GM18951 (cell line): ENCODE data around the gene TP53AIP1.

Source experiments
- POLR2A ChIP-seq: IDR thresholded peaks from 4 replicates; pipeline ENCODE4 v1.6.1; 2011; ENCODE audit warnings: mild to moderate bottlenecking; ENCODE audit not compliant: insufficient read length, insufficient read depth; ENCODE audit errors: extremely low read depth
- in situ Hi-C: fragments of 300-500 bp; cut with MboI; formaldehyde crosslinking; loops from one replicate; pipeline ENCODE4 v1.12.0; 2022; ENCODE audit warnings: low sequenced_read_pairs, mixed read lengths, inconsistent platforms; ENCODE audit not compliant: unreplicated experiment

Gene TP53AIP1

GRCh38 chr11:128939591-128939990 is 3.1 kb downstream of the TP53AIP1 start:
- in situ Hi-C loops: no loop called here
- no peak for TF ChIP-seq POLR2A

GRCh38 chr11:128938156-128938885 is 4.3 kb downstream of the TP53AIP1 start:
- in situ Hi-C loops: no loop called here
- TF ChIP-seq POLR2A: no peak

GRCh38 chr11:128937480-128937879 is 5.2 kb downstream of the TP53AIP1 start:
- in situ Hi-C loops: no loop called here

GRCh38 chr11:128936606-128937251 is 5.9 kb downstream of the TP53AIP1 start:
- no peak for TF ChIP-seq POLR2A
- in situ Hi-C loops: no loop called here

More at GRCh38 chr11:128937480-128937879, 5.2 kb downstream of the TP53AIP1 start:
- no peak for TF ChIP-seq POLR2A

GRCh38 chr11:128934926-128935325 is 7.7 kb downstream of the TP53AIP1 start:
- TF ChIP-seq POLR2A: no peak
- in situ Hi-C loops: no loop called here

GRCh38 chr11:128934351-128934750 is 8.3 kb downstream of the TP53AIP1 start:
- no peak for TF ChIP-seq POLR2A
- in situ Hi-C loops: no loop called here

GRCh38 chr11:128933481-128934178 is 9.0 kb downstream of the TP53AIP1 start:
- in situ Hi-C loops: no loop called here
- no peak for TF ChIP-seq POLR2A

- in situ Hi-C loops: no loop called here
- TF ChIP-seq POLR2A: no peak
These were observed 11.0 kb downstream of the TP53AIP1 start for GRCh38 chr11:128931668-128932067.

GRCh38 chr11:128931066-128931465 is 11.6 kb downstream of the TP53AIP1 start:
- in situ Hi-C loops: no loop called here
- TF ChIP-seq POLR2A: no peak

- TF ChIP-seq POLR2A: no peak
- in situ Hi-C loops: no loop called here
These were observed 12.7 kb downstream of the TP53AIP1 start for GRCh38 chr11:128929991-128930390.

GRCh38 chr11:128929468-128929867 is 13.2 kb downstream of the TP53AIP1 start:
- in situ Hi-C loops: no loop called here
- TF ChIP-seq POLR2A: no peak

- TF ChIP-seq POLR2A: no peak
- in situ Hi-C loops: no loop called here
These were observed 14.3 kb downstream of the TP53AIP1 start for GRCh38 chr11:128928400-128928799.

- in situ Hi-C loops: no loop called here
- no peak for TF ChIP-seq POLR2A
These were observed 14.9 kb downstream of the TP53AIP1 start for GRCh38 chr11:128927683-128928336.
